Mucosa of gallbladder (tissue), 1 donor: ENCODE results near the gene TTC28. TPM values are rescaled to one million over a fixed set of nuclear protein-coding genes. Genes with fewer than 3 reads are reported as not detected.

Source experiments
- DNase-seq: peaks from one replicate; pipeline ENCODE4 v3.0.0-alpha.2; 2020; ENCODE audit warnings: low spot score
- total RNA-seq: library from RNA; stranded (reverse); gene quantifications from one replicate; pipeline ENCODE4 v1.2.1, GENCODE V29; 2021
- donor health status: DM: no; HTN: no; CAD: no.

TTC28 gene
- total RNA-seq, 1 donor from 2014 or later = 32.7 TPM

- peak; percentile 66 for DNase-seq
These were observed 627.8 kb downstream of the TTC28 start for GRCh38 chr22:28051787-28052356.

GRCh38 chr22:28051091-28051786 lies 628.4 kb downstream of the TTC28 start:
- no peak for DNase-seq

- no peak for DNase-seq
These were observed 631.1 kb downstream of the TTC28 start for GRCh38 chr22:28048529-28048928.

- no peak for DNase-seq
These were observed 631.9 kb downstream of the TTC28 start for GRCh38 chr22:28047740-28048139.

- no peak for DNase-seq
These were observed 633.5 kb downstream of the TTC28 start for GRCh38 chr22:28046100-28046499.

- DNase-seq = no peak
These were observed 635.0 kb downstream of the TTC28 start for GRCh38 chr22:28044546-28045173.

GRCh38 chr22:28043266-28043665 lies 636.4 kb downstream of the TTC28 start:
- DNase-seq = no peak

- peak; percentile 48 for DNase-seq
These were observed 644.8 kb downstream of the TTC28 start for GRCh38 chr22:28034760-28035401.

GRCh38 chr22:28034145-28034759 lies 645.4 kb downstream of the TTC28 start:
- DNase-seq = no peak

- no peak for DNase-seq
These were observed 646.8 kb downstream of the TTC28 start for GRCh38 chr22:28032861-28033260.

- no peak for DNase-seq
These were observed 648.2 kb downstream of the TTC28 start for GRCh38 chr22:28031383-28031922.

- no peak for DNase-seq
These were observed 649.2 kb downstream of the TTC28 start for GRCh38 chr22:28030473-28030872.

GRCh38 chr22:28029956-28030355 lies 649.7 kb downstream of the TTC28 start:
- DNase-seq = no peak

- peak; percentile 83 for DNase-seq
These were observed 650.3 kb downstream of the TTC28 start for GRCh38 chr22:28029201-28029948.

GRCh38 chr22:28027453-28028448 lies 651.9 kb downstream of the TTC28 start:
- no peak for DNase-seq

- DNase-seq = no peak
These were observed 653.6 kb downstream of the TTC28 start for GRCh38 chr22:28025866-28026575.

GRCh38 chr22:28025333-28025732 lies 654.3 kb downstream of the TTC28 start:
- no peak for DNase-seq

GRCh38 chr22:28024422-28024888 lies 655.2 kb downstream of the TTC28 start:
- DNase-seq = no peak

GRCh38 chr22:28023774-28024173 lies 655.9 kb downstream of the TTC28 start:
- no peak for DNase-seq
